IPS DF 6.9 (cell line): ENCODE measurements around the gene PASD1.
"Not testable (repeated sequence)": the region's sequence is repeated elsewhere in the genome, so short reads cannot be mapped to it uniquely, and the experiment has no call there.

Experiments used
- DNase-seq: peaks from one replicate; pipeline ENCODE4 v3.0.0-alpha.2; 2013; ENCODE audit warnings: low read depth, low spot score
- H3K27ac ChIP-seq: one replicate; pipeline ENCODE4 v1.5.1; 2013; ENCODE audit warnings: low read length, control low read depth
- H3K27me3 ChIP-seq: 2 replicates; pipeline ENCODE4 v1.6.1; 2013; ENCODE audit warnings: mild to moderate bottlenecking, low read length; ENCODE audit not compliant: control insufficient read depth, insufficient read depth
- H3K36me3 ChIP-seq: 2 replicates; pipeline ENCODE4 v1.6.1; 2013; ENCODE audit warnings: low read length; ENCODE audit not compliant: control insufficient read depth, insufficient read depth
- H3K4me1 ChIP-seq: 2 replicates; pipeline ENCODE4 v1.6.1; 2013; ENCODE audit warnings: low read length; ENCODE audit not compliant: control insufficient read depth, insufficient read depth
- H3K4me3 ChIP-seq: 2 replicates; pipeline ENCODE4 v1.5.1; 2013; ENCODE audit warnings: mild to moderate bottlenecking, low read length
- H3K9me3 ChIP-seq: 2 replicates; pipeline ENCODE4 v1.6.1; 2013; ENCODE audit warnings: low read length, inconsistent platforms; ENCODE audit not compliant: control insufficient read depth, insufficient read depth
- WGBS: extraction: QIAGEN DNeasy Blood & Tissue Kit; methylation state at CpG from one replicate; pipeline ENCODE4 v1.1.7; 2013; ENCODE audit warnings: mixed read lengths, missing lambda C conversion rate; ENCODE audit not compliant: insufficient read length, insufficient coverage; 5-methylcytosine and 5-hydroxymethylcytosine counted together

PASD1 gene

GRCh38 chrX:151687635-151688034, 124.2 kb downstream of the PASD1 start:
- H3K36me3 ChIP-seq, result no peaks in the 10 kb centered on the region

GRCh38 chrX:151688695-151689094, 125.2 kb downstream of the PASD1 start:
- Histone ChIP-seq H3K9me3 (no peaks in the 10 kb centered on the region), H3K27me3 (no peaks in the 10 kb centered on the region), H3K4me3 (no peak overlapping the region), H3K36me3 (no peaks in the 10 kb centered on the region), H3K4me1 (no peaks in the 10 kb centered on the region), H3K27ac (no peak overlapping the region)
- no peak for DNase-seq

More at GRCh38 chrX:151687635-151688034, 124.2 kb downstream of the PASD1 start:
- no peaks in the 10 kb centered on the region for H3K4me1 ChIP-seq
- H3K27ac ChIP-seq, result no peak overlapping the region
- H3K27me3 ChIP-seq, result no peaks in the 10 kb centered on the region
- H3K9me3 ChIP-seq, result no peaks in the 10 kb centered on the region
- H3K4me3 ChIP-seq, result no peak overlapping the region
- DNase-seq, result no peak

GRCh38 chrX:151692825-151693224, 129.3 kb downstream of the PASD1 start:
- WGBS, result no CpG with 5 or more reads among the region's 6 CpGs
- no peak overlapping the region for H3K27ac ChIP-seq
- H3K27me3 ChIP-seq, result no peaks in the 10 kb centered on the region
- H3K4me1 ChIP-seq, result no peaks in the 10 kb centered on the region
- no peaks in the 10 kb centered on the region for H3K9me3 ChIP-seq
- no peak overlapping the region for H3K4me3 ChIP-seq
- DNase-seq, result no peak
- no peaks in the 10 kb centered on the region for H3K36me3 ChIP-seq

GRCh38 chrX:151694121-151694520, 130.6 kb downstream of the PASD1 start:
- no peaks in the 10 kb centered on the region for H3K9me3 ChIP-seq
- WGBS, result no CpG with 5 or more reads among the region's 12 CpGs
- H3K27ac ChIP-seq, result no peak overlapping the region
- no peaks in the 10 kb centered on the region for H3K27me3 ChIP-seq
- no peaks in the 10 kb centered on the region for H3K4me1 ChIP-seq
- H3K36me3 ChIP-seq, result no peaks in the 10 kb centered on the region
- DNase-seq, result no peak
- H3K4me3 ChIP-seq, result peak overlapping the region; percentile 76; the same call in 1 of the 2 replicates

GRCh38 chrX:151694661-151695582, 131.4 kb downstream of the PASD1 start, which contains the start of gene PRRG3:
Gene PRRG3, plus strand, starts transcription at chrX:151695458. Its CDS starts 3,357 bp downstream, at chrX:151698815.
- peak within 1 kb of the TSS; percentile 76; the same call in 1 of the 2 replicates for H3K4me3 ChIP-seq
- no peak within 1 kb of the TSS for H3K27ac ChIP-seq
- no peaks in the 10 kb centered on the region for H3K36me3 ChIP-seq
- no peaks in the 10 kb centered on the region for H3K9me3 ChIP-seq
- WGBS, result no CpG with 5 or more reads among the region's 100 CpGs
- H3K27me3 ChIP-seq, result no peaks in the 10 kb centered on the region
- no peaks in the 10 kb centered on the region for H3K4me1 ChIP-seq
- no peak for DNase-seq

GRCh38 chrX:151695583-151696340, 132.3 kb downstream of the PASD1 start:
- H3K27ac ChIP-seq, result no peak overlapping the region
- H3K27me3 ChIP-seq, result no peaks in the 10 kb centered on the region
- H3K4me3 ChIP-seq, result peak overlapping the region; percentile 76; the same call in 1 of the 2 replicates
- DNase-seq, result no peak
- H3K9me3 ChIP-seq, result no peaks in the 10 kb centered on the region
- H3K4me1 ChIP-seq, result no peaks in the 10 kb centered on the region
- no peaks in the 10 kb centered on the region for H3K36me3 ChIP-seq
- no CpG with 5 or more reads among the region's 19 CpGs for WGBS

- H3K9me3 ChIP-seq, H3K36me3 ChIP-seq, H3K4me3 ChIP-seq, H3K27me3 ChIP-seq, H3K4me1 ChIP-seq, H3K27ac ChIP-seq, DNase-seq: not testable (repeated sequence)
- WGBS, result no CpG with 5 or more reads among the region's 8 CpGs
These were observed 133.6 kb downstream of the PASD1 start for GRCh38 chrX:151697082-151697481.

- WGBS, result no CpG with 5 or more reads among the region's 4 CpGs
- H3K4me1 ChIP-seq, result no peaks in the 10 kb centered on the region
These were observed 134.0 kb downstream of the PASD1 start for GRCh38 chrX:151697522-151697921.

GRCh38 chrX:151698485-151698884, 135.0 kb downstream of the PASD1 start:
- Histone ChIP-seq H3K36me3 (no peaks in the 10 kb centered on the region), H3K9me3 (no peaks in the 10 kb centered on the region), H3K27me3 (no peaks in the 10 kb centered on the region), H3K4me1 (no peaks in the 10 kb centered on the region), H3K27ac (no peak overlapping the region), H3K4me3 (no peak overlapping the region)
- no CpG with 5 or more reads among the region's 6 CpGs for WGBS
- DNase-seq, result no peak

More at GRCh38 chrX:151697522-151697921, 134.0 kb downstream of the PASD1 start:
- DNase-seq, result no peak
- no peak overlapping the region for H3K27ac ChIP-seq
- no peaks in the 10 kb centered on the region for H3K9me3 ChIP-seq
- H3K4me3 ChIP-seq, result no peak overlapping the region
- no peaks in the 10 kb centered on the region for H3K27me3 ChIP-seq
- H3K36me3 ChIP-seq, result no peaks in the 10 kb centered on the region

GRCh38 chrX:151699746-151700145, 136.3 kb downstream of the PASD1 start:
- Histone ChIP-seq H3K9me3 (no peaks in the 10 kb centered on the region), H3K4me3 (no peak overlapping the region), H3K27me3 (no peaks in the 10 kb centered on the region), H3K4me1 (no peaks in the 10 kb centered on the region), H3K36me3 (no peaks in the 10 kb centered on the region), H3K27ac (no peak overlapping the region)
- WGBS, result no CpG with 5 or more reads among the region's 9 CpGs
- no peak for DNase-seq
